ENCODE measurements around the gene TAS1R3. TPM values are rescaled to one million over a fixed set of nuclear protein-coding genes. Genes with fewer than 3 reads are reported as not detected.
A peak's percentile ranks its signal among the peaks of the same experiment; 100 is the strongest.

TAS1R3 gene
- total RNA-seq, 1 donor: 0.09 TPM

DNA sequence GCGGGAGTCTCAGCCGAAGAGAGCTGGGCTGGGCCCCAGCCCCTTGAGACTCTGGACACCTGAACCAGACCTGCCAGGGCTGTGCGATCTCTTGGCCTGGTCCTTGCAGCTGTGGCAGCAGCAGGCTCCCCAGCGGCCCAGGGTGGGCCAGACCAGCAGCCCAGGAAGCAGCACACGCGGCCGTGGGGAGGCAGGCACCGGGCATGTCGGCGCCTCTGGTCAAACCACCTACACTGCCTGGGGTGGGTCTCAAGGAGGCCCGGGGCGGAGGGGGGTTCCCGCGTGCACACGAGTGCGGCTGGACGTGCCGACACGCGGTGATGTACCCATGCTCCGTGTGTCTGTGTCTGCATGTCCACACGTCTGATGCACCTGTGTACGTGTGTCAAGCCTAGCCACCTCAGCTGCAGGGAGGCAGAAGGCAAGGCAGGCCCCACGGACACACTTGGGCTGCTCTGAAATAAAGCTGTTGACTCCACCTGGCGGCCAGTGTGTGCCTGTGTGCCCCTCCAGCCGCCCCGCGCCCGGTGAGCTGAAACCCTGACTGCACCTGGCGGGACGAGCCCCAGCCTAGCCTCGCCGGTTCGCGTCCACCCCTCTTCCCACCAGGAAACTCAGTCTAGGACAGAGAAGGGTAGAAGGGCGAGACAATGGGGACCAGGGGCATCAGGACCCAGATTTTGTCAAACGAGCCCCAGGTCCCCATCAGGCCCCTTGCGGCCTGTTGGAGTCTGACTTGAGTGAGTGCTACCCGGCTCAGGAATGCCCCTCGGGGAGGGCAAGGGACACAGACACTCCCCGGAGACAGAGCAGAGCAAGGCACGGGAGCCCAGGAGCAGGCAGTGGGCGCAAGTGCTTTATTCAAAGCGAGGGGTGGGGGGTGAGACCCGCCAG lies 39.3 kb upstream of the TAS1R3 start:
- H3K4me3 ChIP-seq (ENCODE audit: low read depth, low read length): no peak overlapping the region
- peak; percentile 60 for DNase-seq (ENCODE audit: low read depth)
- TF ChIP-seq CTCF (IDR thresholded peaks at IDR 0.05; ENCODE audit: insufficient read depth, low read length): peak; percentile 65

DNA sequence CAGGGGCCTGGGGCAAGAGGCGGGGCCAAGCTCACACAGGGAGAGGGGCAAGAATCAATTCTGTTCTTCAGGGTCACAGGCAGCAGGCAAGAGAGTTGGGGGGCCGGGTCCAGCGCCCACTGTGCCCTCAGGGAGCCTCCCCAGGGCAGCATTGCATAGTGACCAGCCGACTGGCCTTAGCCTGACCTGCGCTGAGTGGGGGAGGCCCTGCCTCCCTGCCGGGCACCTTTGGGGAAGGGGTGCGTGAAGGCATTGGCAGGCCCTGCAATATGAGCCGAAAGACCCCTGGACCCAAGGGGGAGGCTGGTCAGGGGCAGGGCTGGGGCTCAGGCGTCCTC lies 38.7 kb upstream of the TAS1R3 start:
- no peak for TF ChIP-seq CTCF (IDR thresholded peaks at IDR 0.05; ENCODE audit: insufficient read depth, low read length)
- DNase-seq (ENCODE audit: low read depth): no peak
- no peak overlapping the region for H3K4me3 ChIP-seq (ENCODE audit: low read depth, low read length)

DNA sequence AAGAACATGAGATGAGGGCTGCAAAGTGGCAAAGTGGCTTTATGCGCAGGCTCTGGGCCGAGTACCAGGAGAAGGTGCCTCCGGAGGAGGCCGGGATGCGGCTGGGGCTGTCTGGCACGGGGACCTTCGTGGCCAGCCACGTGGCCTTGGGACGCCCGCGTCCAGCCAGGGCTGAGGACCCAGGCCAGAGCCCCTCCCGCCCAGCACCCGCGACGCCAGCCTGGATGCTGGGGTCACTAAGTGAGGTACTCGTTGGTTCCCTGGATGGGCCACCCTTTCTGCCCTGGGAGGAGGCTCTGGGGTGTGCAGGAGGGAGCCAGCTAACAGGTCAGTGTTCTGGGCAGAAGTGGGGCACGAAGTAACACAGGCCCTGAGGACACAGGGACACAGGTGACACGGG lies 38.2 kb upstream of the TAS1R3 start:
- no peak for TF ChIP-seq CTCF (IDR thresholded peaks at IDR 0.05; ENCODE audit: insufficient read depth, low read length)
- no peak overlapping the region for H3K4me3 ChIP-seq (ENCODE audit: low read depth, low read length)
- no peak for DNase-seq (ENCODE audit: low read depth)

GRCh38 chr1:1293263-1294249 lies 37.5 kb upstream of the TAS1R3 start:
- no peak for DNase-seq (ENCODE audit: low read depth)
- no peak overlapping the region for H3K4me3 ChIP-seq (ENCODE audit: low read depth, low read length)
- TF ChIP-seq CTCF (IDR thresholded peaks at IDR 0.05; ENCODE audit: insufficient read depth, low read length): no peak

- DNase-seq (ENCODE audit: low read depth): no peak
- TF ChIP-seq CTCF (IDR thresholded peaks at IDR 0.05; ENCODE audit: insufficient read depth, low read length): no peak
- no peak overlapping the region for H3K4me3 ChIP-seq (ENCODE audit: low read depth, low read length)
Measured at GRCh38 chr1:1294250-1294890, 36.7 kb upstream of the TAS1R3 start.

DNA sequence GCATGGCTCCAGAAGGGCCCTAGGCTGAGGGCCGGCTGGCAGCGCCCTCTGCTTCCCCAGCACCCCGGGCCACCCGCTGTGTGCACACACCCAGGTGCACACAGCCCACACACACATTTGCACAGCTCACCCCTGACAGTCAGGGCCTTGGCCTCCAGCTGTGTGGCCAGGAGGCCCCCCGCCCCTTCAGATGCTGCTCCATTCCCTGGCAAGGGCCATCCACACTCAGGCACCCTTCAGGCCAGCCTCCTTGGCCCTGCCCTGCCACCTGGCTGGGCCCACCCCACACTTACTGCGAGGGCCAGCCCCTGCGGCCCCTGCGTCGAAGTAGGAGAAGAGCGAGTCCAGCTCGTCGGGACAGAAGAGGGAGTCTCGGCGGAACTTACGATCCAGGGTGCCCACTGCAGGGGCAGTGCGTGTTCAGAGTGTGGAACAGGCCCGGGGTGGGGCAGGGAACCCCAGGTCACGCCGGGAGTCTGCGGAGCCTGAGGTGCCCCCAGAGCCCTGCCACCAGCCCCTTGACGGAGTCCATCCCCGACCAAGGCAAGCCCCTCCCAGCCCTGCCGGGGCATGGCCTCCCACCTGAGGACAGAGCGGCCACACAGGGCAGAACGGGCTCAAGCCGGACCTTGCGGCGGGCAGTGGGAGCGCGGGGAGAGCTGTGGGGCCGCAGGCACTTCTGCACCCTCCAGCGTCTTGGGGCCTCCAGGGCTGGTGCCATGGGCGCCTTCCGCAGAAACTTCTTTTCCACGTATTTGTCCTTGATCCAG lies 35.7 kb upstream of the TAS1R3 start:
- no peak for TF ChIP-seq CTCF (IDR thresholded peaks at IDR 0.05; ENCODE audit: insufficient read depth, low read length)
- no peak for DNase-seq (ENCODE audit: low read depth)
- H3K4me3 ChIP-seq (ENCODE audit: low read depth, low read length): no peak overlapping the region

Measured in fibroblast of the aortic adventitia (primary cell).